A204.1 (cell line): ENCODE measurements around the gene PHLPP2.
A peak's percentile ranks its signal among the peaks of the same experiment; 100 is the strongest.

Source experiments
- FAIRE-seq: peaks from 2 replicates; lab custom pipeline; 2012; peaks lifted over from hg19 to GRCh38; lab: Jason Lieb, UNC

The PHLPP2 gene

GRCh38 chr16:71724320-71724751, at the start of gene PHLPP2:
Gene PHLPP2, minus strand, starts transcription at chr16:71724701. Its CDS starts 9,906 bp downstream, at chr16:71714795.
- FAIRE-seq: no peak

GRCh38 chr16:71771571-71771970, 47.1 kb upstream of the PHLPP2 start:
- FAIRE-seq: no peak

GRCh38 chr16:71769222-71769621, 44.7 kb upstream of the PHLPP2 start:
- FAIRE-seq: no peak

- no peak for FAIRE-seq
These were observed 42.8 kb upstream of the PHLPP2 start for GRCh38 chr16:71767060-71767900.

GRCh38 chr16:71762186-71762585, 37.7 kb upstream of the PHLPP2 start:
- FAIRE-seq: no peak

- FAIRE-seq: no peak
These were observed 36.6 kb upstream of the PHLPP2 start for GRCh38 chr16:71761097-71761496.

- no peak for FAIRE-seq
These were observed 33.8 kb upstream of the PHLPP2 start for GRCh38 chr16:71758293-71758760.

- no peak for FAIRE-seq
These were observed 30.2 kb upstream of the PHLPP2 start for GRCh38 chr16:71754652-71755051.

GRCh38 chr16:71754108-71754507, 29.6 kb upstream of the PHLPP2 start:
- FAIRE-seq: no peak

- no peak for FAIRE-seq
These were observed 23.7 kb upstream of the PHLPP2 start for GRCh38 chr16:71748226-71748625.

GRCh38 chr16:71746442-71747046, 22.0 kb upstream of the PHLPP2 start:
- FAIRE-seq: peak; percentile 92

- FAIRE-seq: no peak
These were observed 14.4 kb upstream of the PHLPP2 start for GRCh38 chr16:71738855-71739254.

- no peak for FAIRE-seq
These were observed 13.0 kb upstream of the PHLPP2 start for GRCh38 chr16:71737501-71737900.

GRCh38 chr16:71734511-71734910, 10.0 kb upstream of the PHLPP2 start:
- FAIRE-seq: no peak

- FAIRE-seq: no peak
These were observed 8.1 kb upstream of the PHLPP2 start for GRCh38 chr16:71732587-71732986.

- no peak for FAIRE-seq
These were observed 3.2 kb upstream of the PHLPP2 start for GRCh38 chr16:71727551-71728324.

GRCh38 chr16:71726476-71727315, 2.2 kb upstream of the PHLPP2 start:
- no peak for FAIRE-seq

- FAIRE-seq: no peak
These were observed 773 bp downstream of the PHLPP2 start for GRCh38 chr16:71723537-71724319.

GRCh38 chr16:71722801-71723536, 1.5 kb downstream of the PHLPP2 start:
- FAIRE-seq: no peak

GRCh38 chr16:71721066-71721740, 3.3 kb downstream of the PHLPP2 start:
- FAIRE-seq: no peak
